ENCODE measurements around the gene NDUFA13. TPM values are rescaled to one million over a fixed set of nuclear protein-coding genes. Genes with fewer than 3 reads are reported as not detected.
A peak's percentile ranks its signal among the peaks of the same experiment; 100 is the strongest.

NDUFA13 gene
- total RNA-seq, 1 donor from 2014 or later: 218 TPM

DNA sequence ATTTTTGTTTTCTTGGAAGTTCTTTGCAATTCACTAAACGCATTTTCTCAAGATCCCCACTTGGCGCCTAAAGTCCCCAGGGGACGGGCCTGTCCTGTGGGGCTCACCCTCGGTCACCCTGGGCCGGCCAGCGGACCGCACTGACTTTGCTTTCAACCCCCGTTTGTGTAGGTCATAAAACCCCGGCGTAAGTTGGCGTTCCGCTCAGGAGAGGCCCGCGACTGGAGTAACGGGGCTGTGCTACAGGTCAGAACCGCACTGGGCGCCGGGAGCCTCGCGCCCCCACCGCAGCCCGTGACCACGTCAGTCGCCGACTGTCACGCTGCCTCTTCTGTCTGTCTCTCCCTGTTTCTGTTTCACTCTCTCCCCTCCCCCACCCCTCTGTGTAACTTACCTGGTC lies 14.2 kb upstream of the NDUFA13 start:
- Histone ChIP-seq H3K27me3 (ENCODE audit: low read depth) (no peaks in the 10 kb centered on the region), H3K36me3 (peaks cover 100% of the 10 kb centered on the region), H3K4me3 (no peak overlapping the region), H3K4me1 (no peaks in the 10 kb centered on the region), H3K27ac (no peak overlapping the region), H3K9me3 (no peaks in the 10 kb centered on the region)
- intact Hi-C loops (cut with DNase I): no loop called here
- no peak for ATAC-seq
- no peak for TF ChIP-seq CTCF (IDR thresholded peaks at IDR 0.05)
- DNase-seq: no peak

GRCh38 chr19:19502281-19502680 lies 13.7 kb upstream of the NDUFA13 start:
- intact Hi-C loops (cut with DNase I): no loop called here
- Histone ChIP-seq H3K4me3 (no peak overlapping the region), H3K27me3 (ENCODE audit: low read depth) (no peaks in the 10 kb centered on the region), H3K36me3 (peaks cover 99% of the 10 kb centered on the region), H3K9me3 (no peaks in the 10 kb centered on the region), H3K4me1 (no peaks in the 10 kb centered on the region), H3K27ac (no peak overlapping the region)
- no peak for TF ChIP-seq CTCF (IDR thresholded peaks at IDR 0.05)
- ATAC-seq: no peak
- DNase-seq: no peak

- H3K36me3 ChIP-seq: peaks cover 99% of the 10 kb centered on the region
- no peak overlapping the region for H3K27ac ChIP-seq
- DNase-seq (peak; percentile 64), ATAC-seq (peak; percentile 80 to 81)
- H3K9me3 ChIP-seq: no peaks in the 10 kb centered on the region
- no peak overlapping the region for H3K4me3 ChIP-seq
- no peaks in the 10 kb centered on the region for H3K27me3 ChIP-seq (ENCODE audit: low read depth)
- TF ChIP-seq CTCF (IDR thresholded peaks at IDR 0.05): no peak
- H3K4me1 ChIP-seq: no peaks in the 10 kb centered on the region
- intact Hi-C loops (cut with DNase I): no loop called here
Observed at GRCh38 chr19:19502808-19503602, 13.0 kb upstream of the NDUFA13 start.

GRCh38 chr19:19504754-19505668 lies 11.0 kb upstream of the NDUFA13 start:
- intact Hi-C loops (cut with DNase I): no loop called here
- Histone ChIP-seq H3K4me3 (no peak overlapping the region), H3K36me3 (peaks cover 86% of the 10 kb centered on the region), H3K4me1 (no peaks in the 10 kb centered on the region), H3K27me3 (ENCODE audit: low read depth) (no peaks in the 10 kb centered on the region), H3K9me3 (no peaks in the 10 kb centered on the region), H3K27ac (no peak overlapping the region)
- no peak for TF ChIP-seq CTCF (IDR thresholded peaks at IDR 0.05)
- DNase-seq: no peak
- no peak for ATAC-seq

GRCh38 chr19:19505669-19506326 lies 10.2 kb upstream of the NDUFA13 start:
- no peak for TF ChIP-seq CTCF (IDR thresholded peaks at IDR 0.05)
- Histone ChIP-seq H3K4me3 (no peak overlapping the region), H3K27me3 (ENCODE audit: low read depth) (no peaks in the 10 kb centered on the region), H3K36me3 (peaks cover 78% of the 10 kb centered on the region), H3K4me1 (no peaks in the 10 kb centered on the region), H3K27ac (no peak overlapping the region), H3K9me3 (no peaks in the 10 kb centered on the region)
- intact Hi-C loops (cut with DNase I): no loop called here
- ATAC-seq (no peak), DNase-seq (no peak)
